HepG2 (cell line): ENCODE measurements around the gene TRIM72. TPM values are rescaled to one million over a fixed set of nuclear protein-coding genes. Genes with fewer than 3 reads are reported as not detected.

Source experiments
- ARNT ChIP-seq: fragments of 450-650 bp; IDR thresholded peaks from 2 replicates; pipeline ENCODE4 v1.6.1; 2017
- BCL6 ChIP-seq: IDR thresholded peaks from 2 replicates; pipeline ENCODE4 v1.6.1; 2016; ENCODE audit warnings: missing genetic modification reagents, missing compliant biosample characterization
- HOXA7 ChIP-seq: sonication (generic); formaldehyde crosslinking; IDR thresholded peaks from 2 replicates; pipeline ENCODE4 v1.8.1; 2022; ENCODE audit warnings: mild to moderate bottlenecking, missing genetic modification reagents, moderate library complexity
- IKZF1 ChIP-seq: fragments of 450-650 bp; IDR thresholded peaks from 2 replicates; pipeline ENCODE4 v1.7.1; 2016
- IRX3 ChIP-seq: sonication (generic); formaldehyde crosslinking; IDR thresholded peaks from 2 replicates; pipeline ENCODE4 v1.8.1; 2023; ENCODE audit warnings: mild to moderate bottlenecking, low read depth, missing genetic modification reagents, borderline replicate concordance
- NR1H2 ChIP-seq: sonication (generic); formaldehyde crosslinking; IDR thresholded peaks from 2 replicates; pipeline ENCODE4 v1.8.1; 2022; ENCODE audit warnings: low read depth, missing genetic modification reagents, borderline replicate concordance
- TAF15 ChIP-seq: fragments of 200-400 bp; formaldehyde crosslinking; IDR thresholded peaks from one replicate; pipeline ENCODE4 v1.6.1; 2018; ENCODE audit warnings: mild to moderate bottlenecking, low read depth, low read length; ENCODE audit not compliant: poor library complexity, severe bottlenecking
- ZNF225 ChIP-seq: sonication (generic); formaldehyde crosslinking; IDR thresholded peaks from 2 replicates; pipeline ENCODE4 v1.4.0; 2020; ENCODE audit warnings: mild to moderate bottlenecking, missing genetic modification reagents
- ZNF232 ChIP-seq: sonication (generic); formaldehyde crosslinking; IDR thresholded peaks from 2 replicates; pipeline ENCODE4 v1.4.0; 2020; ENCODE audit warnings: missing genetic modification reagents, borderline replicate concordance
- ZNF672 ChIP-seq: sonication (generic); formaldehyde crosslinking; IDR thresholded peaks from 2 replicates; pipeline ENCODE4 v1.8.1; 2022; ENCODE audit warnings: missing genetic modification reagents
- ZNF768 ChIP-seq: sonication (generic); formaldehyde crosslinking; IDR thresholded peaks from 2 replicates; pipeline ENCODE4 v1.4.0; 2020; ENCODE audit warnings: missing genetic modification reagents
- polyA plus RNA-seq, 8 experiments: library from polyadenylated mRNA; depleted of rRNA in 3 of 8; stranded (reverse) in 7 of 8; unstranded in 1 of 8; fragments of >200 nt; fragmentation: Illumina TruSeq in 4 of 8; extraction: Trizol in 4 of 8; gene quantifications; 2 replicates each; pipeline versions ENCODE4 v1.2.1 to v1.2.3, GENCODE V29; 2011 to 2016; ENCODE audit warnings: low read depth in 4 of 8, missing spikeins in 1 of 8, mixed read lengths in 1 of 8; ENCODE audit not compliant: insufficient read depth in 1 of 8
- total RNA-seq, 5 experiments: library from RNA; depleted of rRNA; stranded (reverse); fragments of >200 nt; fragmentation: Illumina TruSeq; extraction: Trizol; gene quantifications; 2 replicates each; pipeline ENCODE4 v1.2.3, GENCODE V29; 2016; ENCODE audit warnings: low read depth in 1 of 5
- TF ChIP-seq, protein P1 (sequence below): sonication (generic); formaldehyde crosslinking; IDR thresholded peaks from one replicate; pipeline ENCODE4 v1.5.1; 2020; ENCODE audit warnings: mild to moderate bottlenecking, missing genetic modification reagents; ENCODE audit errors: not compliant biosample characterization
- TF ChIP-seq, protein P2 (sequence below): IDR thresholded peaks from 2 replicates; pipeline ENCODE4 v1.6.1; 2016
- TF ChIP-seq, protein P3 (sequence below): sonication (generic); formaldehyde crosslinking; IDR thresholded peaks from 2 replicates; pipeline ENCODE4 v1.9.0; 2021; ENCODE audit warnings: missing genetic modification reagents, mild to moderate bottlenecking, borderline replicate concordance
- TF ChIP-seq, protein P4 (sequence below): sonication (generic); formaldehyde crosslinking; IDR thresholded peaks from 2 replicates; pipeline ENCODE4 v1.4.0; 2020; ENCODE audit warnings: missing genetic modification reagents

Gene TRIM72
- total and polyA plus RNA-seq, 2 of the 13 experiments (the other 11 are each of a cell fraction or from before 2014, with no cell fraction given), result not detected

DNA sequence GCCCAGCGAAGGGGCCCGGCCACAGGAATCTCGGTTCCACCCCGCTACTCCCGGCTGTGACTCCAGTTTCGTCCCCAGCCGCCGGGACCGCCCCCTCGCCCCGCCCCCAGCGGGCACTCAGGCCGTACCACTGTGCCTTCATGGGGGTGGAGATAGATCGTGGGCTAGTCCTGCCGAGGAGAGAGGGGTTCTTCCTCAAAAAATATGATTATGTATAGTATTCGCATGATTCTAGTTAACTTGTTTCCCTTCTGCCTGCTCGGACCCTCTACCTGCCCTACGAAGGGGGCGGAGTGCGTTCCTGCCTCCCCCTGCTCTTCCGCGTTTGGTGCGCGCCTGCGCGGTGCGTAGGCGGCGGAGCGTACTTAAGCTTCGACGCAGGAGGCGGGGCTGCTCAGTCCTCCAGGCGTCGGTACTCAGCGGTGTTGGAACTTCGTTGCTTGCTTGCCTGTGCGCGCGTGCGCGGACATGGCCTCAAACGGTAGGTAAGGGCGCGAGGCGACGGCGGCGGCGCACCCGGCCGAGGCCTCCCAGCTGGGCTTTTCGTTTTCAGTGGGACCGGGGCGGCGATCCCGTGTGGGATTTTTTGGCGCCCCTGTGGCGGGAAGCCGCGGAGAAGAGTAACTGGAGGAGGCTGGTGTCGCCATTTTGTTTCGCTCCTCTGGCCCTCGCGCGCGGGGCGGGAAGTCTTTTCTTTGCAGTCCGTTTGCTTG, 34.0 kb upstream of the TRIM72 start, which contains the start of gene FUS (continued):
- TF ChIP-seq, protein P1, sequence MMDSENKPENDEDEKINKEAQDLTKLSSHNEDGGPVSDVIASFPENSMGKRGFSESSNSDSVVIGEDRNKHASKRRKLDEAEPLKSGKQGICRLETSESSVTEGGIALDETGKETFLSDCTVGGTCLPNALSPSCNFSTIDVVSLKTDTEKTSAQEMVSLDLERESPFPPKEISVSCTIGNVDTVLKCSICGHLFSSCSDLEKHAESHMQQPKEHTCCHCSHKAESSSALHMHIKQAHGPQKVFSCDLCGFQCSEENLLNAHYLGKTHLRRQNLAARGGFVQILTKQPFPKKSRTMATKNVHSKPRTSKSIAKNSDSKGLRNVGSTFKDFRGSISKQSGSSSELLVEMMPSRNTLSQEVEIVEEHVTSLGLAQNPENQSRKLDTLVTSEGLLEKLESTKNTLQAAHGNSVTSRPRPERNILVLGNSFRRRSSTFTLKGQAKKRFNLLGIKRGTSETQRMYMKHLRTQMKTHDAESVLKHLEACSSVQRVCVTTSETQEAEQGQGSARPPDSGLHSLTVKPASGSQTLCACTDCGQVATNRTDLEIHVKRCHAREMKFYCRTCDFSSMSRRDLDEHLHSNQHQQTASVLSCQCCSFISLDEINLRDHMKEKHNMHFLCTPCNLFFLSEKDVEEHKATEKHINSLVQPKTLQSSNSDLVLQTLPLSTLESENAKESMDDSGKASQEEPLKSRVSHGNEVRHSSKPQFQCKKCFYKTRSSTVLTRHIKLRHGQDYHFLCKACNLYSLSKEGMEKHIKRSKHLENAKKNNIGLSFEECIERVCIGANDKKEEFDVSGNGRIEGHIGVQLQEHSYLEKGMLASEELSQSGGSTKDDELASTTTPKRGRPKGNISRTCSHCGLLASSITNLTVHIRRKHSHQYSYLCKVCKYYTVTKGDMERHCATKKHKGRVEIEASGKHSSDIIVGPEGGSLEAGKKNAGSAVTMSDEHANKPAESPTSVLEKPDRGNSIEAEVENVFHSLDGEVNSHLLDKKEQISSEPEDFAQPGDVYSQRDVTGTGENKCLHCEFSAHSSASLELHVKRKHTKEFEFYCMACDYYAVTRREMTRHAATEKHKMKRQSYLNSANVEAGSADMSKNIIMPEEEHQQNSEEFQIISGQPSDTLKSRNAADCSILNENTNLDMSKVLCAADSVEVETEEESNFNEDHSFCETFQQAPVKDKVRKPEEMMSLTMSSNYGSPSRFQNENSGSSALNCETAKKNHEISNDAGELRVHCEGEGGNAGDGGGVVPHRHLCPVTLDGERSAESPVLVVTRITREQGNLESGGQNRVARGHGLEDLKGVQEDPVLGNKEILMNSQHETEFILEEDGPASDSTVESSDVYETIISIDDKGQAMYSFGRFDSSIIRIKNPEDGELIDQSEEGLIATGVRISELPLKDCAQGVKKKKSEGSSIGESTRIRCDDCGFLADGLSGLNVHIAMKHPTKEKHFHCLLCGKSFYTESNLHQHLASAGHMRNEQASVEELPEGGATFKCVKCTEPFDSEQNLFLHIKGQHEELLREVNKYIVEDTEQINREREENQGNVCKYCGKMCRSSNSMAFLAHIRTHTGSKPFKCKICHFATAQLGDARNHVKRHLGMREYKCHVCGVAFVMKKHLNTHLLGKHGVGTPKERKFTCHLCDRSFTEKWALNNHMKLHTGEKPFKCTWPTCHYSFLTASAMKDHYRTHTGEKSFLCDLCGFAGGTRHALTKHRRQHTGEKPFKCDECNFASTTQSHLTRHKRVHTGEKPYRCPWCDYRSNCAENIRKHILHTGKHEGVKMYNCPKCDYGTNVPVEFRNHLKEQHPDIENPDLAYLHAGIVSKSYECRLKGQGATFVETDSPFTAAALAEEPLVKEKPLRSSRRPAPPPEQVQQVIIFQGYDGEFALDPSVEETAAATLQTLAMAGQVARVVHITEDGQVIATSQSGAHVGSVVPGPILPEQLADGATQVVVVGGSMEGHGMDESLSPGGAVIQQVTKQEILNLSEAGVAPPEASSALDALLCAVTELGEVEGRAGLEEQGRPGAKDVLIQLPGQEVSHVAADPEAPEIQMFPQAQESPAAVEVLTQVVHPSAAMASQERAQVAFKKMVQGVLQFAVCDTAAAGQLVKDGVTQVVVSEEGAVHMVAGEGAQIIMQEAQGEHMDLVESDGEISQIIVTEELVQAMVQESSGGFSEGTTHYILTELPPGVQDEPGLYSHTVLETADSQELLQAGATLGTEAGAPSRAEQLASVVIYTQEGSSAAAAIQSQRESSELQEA (CRISPR knock-in tag), result peak; percentile 87
- peak; percentile 96 for TF ChIP-seq ZNF232 (CRISPR knock-in tag)
- TF ChIP-seq ARNT, result no peak
- TF ChIP-seq, protein P2, sequence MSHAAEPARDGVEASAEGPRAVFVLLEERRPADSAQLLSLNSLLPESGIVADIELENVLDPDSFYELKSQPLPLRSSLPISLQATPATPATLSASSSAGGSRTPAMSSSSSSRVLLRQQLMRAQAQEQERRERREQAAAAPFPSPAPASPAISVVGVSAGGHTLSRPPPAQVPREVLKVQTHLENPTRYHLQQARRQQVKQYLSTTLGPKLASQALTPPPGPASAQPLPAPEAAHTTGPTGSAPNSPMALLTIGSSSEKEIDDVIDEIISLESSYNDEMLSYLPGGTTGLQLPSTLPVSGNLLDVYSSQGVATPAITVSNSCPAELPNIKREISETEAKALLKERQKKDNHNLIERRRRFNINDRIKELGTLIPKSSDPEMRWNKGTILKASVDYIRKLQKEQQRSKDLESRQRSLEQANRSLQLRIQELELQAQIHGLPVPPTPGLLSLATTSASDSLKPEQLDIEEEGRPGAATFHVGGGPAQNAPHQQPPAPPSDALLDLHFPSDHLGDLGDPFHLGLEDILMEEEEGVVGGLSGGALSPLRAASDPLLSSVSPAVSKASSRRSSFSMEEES (CRISPR knock-in tag), result peak; percentile 65; the same call in 1 of the 2 replicates
- TF ChIP-seq IRX3, result peak; percentile 98
- peak; percentile 85; the same call in 1 of the 2 replicates for TF ChIP-seq ZNF672 (CRISPR knock-in tag)
- TF ChIP-seq HOXA7, result no peak
- TF ChIP-seq TAF15, result peak; percentile 48
- peak; percentile 95 for TF ChIP-seq NR1H2 (CRISPR knock-in tag)
- peak; percentile 89; the same call in 1 of the 2 replicates for TF ChIP-seq ZNF225 (CRISPR knock-in tag)
- TF ChIP-seq, protein P3, sequence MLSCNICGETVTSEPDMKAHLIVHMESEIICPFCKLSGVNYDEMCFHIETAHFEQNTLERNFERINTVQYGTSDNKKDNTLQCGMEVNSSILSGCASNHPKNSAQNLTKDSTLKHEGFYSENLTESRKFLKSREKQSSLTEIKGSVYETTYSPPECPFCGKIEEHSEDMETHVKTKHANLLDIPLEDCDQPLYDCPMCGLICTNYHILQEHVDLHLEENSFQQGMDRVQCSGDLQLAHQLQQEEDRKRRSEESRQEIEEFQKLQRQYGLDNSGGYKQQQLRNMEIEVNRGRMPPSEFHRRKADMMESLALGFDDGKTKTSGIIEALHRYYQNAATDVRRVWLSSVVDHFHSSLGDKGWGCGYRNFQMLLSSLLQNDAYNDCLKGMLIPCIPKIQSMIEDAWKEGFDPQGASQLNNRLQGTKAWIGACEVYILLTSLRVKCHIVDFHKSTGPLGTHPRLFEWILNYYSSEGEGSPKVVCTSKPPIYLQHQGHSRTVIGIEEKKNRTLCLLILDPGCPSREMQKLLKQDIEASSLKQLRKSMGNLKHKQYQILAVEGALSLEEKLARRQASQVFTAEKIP (CRISPR knock-in tag), result no peak
- TF ChIP-seq BCL6, result peak; percentile 79
- TF ChIP-seq IKZF1, result no peak
- TF ChIP-seq ZNF768, result peak; percentile 73
- TF ChIP-seq, protein P4, sequence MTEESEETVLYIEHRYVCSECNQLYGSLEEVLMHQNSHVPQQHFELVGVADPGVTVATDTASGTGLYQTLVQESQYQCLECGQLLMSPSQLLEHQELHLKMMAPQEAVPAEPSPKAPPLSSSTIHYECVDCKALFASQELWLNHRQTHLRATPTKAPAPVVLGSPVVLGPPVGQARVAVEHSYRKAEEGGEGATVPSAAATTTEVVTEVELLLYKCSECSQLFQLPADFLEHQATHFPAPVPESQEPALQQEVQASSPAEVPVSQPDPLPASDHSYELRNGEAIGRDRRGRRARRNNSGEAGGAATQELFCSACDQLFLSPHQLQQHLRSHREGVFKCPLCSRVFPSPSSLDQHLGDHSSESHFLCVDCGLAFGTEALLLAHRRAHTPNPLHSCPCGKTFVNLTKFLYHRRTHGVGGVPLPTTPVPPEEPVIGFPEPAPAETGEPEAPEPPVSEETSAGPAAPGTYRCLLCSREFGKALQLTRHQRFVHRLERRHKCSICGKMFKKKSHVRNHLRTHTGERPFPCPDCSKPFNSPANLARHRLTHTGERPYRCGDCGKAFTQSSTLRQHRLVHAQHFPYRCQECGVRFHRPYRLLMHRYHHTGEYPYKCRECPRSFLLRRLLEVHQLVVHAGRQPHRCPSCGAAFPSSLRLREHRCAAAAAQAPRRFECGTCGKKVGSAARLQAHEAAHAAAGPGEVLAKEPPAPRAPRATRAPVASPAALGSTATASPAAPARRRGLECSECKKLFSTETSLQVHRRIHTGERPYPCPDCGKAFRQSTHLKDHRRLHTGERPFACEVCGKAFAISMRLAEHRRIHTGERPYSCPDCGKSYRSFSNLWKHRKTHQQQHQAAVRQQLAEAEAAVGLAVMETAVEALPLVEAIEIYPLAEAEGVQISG, result peak; percentile 80
